ENCODE results near the gene COL6A1. TPM values are rescaled to one million over a fixed set of nuclear protein-coding genes. Genes with fewer than 3 reads are reported as not detected.

COL6A1 gene
- total RNA-seq, 1 experiment from 2014 or later: 33.4 TPM

- Histone ChIP-seq H3K4me3 (ENCODE audit: low read depth, low read length) (no peak overlapping the region), H3K27me3 (replicated peaks; ENCODE audit: control insufficient read depth, insufficient read depth, low read length) (no peaks in the 10 kb centered on the region), H3K9me3 (peaks cover 8% of the 10 kb centered on the region; the same call in 1 of the 2 replicates), H3K36me3 (ENCODE audit: control insufficient read depth, insufficient read depth, low read length) (no peaks in the 10 kb centered on the region), H3K4me1 (peaks cover 27% of the 10 kb centered on the region)
- Mint-ChIP-seq H3K4me1 (ENCODE audit: low read depth, unreplicated experiment) (peaks cover 21% of the 10 kb centered on the region), H3K9me3 (ENCODE audit: unreplicated experiment) (peaks cover 13% of the 10 kb centered on the region), H3K27ac (ENCODE audit: unreplicated experiment) (no peak overlapping the region), H3K27me3 (ENCODE audit: insufficient read depth, unreplicated experiment) (no peaks in the 10 kb centered on the region), H3K4me3 (ENCODE audit: unreplicated experiment) (no peak overlapping the region), H3K36me3 (ENCODE audit: insufficient read depth, unreplicated experiment) (no peaks in the 10 kb centered on the region)
- no TSS peak for BruUV-seq (replicated peaks)
- ChIA-PET POLR2A (no interaction called here), CTCF (no interaction called here)
- no peak for DNase-seq
- TF ChIP-seq, protein P1, sequence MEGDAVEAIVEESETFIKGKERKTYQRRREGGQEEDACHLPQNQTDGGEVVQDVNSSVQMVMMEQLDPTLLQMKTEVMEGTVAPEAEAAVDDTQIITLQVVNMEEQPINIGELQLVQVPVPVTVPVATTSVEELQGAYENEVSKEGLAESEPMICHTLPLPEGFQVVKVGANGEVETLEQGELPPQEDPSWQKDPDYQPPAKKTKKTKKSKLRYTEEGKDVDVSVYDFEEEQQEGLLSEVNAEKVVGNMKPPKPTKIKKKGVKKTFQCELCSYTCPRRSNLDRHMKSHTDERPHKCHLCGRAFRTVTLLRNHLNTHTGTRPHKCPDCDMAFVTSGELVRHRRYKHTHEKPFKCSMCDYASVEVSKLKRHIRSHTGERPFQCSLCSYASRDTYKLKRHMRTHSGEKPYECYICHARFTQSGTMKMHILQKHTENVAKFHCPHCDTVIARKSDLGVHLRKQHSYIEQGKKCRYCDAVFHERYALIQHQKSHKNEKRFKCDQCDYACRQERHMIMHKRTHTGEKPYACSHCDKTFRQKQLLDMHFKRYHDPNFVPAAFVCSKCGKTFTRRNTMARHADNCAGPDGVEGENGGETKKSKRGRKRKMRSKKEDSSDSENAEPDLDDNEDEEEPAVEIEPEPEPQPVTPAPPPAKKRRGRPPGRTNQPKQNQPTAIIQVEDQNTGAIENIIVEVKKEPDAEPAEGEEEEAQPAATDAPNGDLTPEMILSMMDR (IDR thresholded peaks at IDR 0.05; ENCODE audit: insufficient read depth in 1 of 2, low read depth in 1 of 2, low read length in 1 of 2, severe bottlenecking in 1 of 2, unreplicated experiment in 1 of 2): no peak
- intact Hi-C loops (cut with micrococcal nuclease; ENCODE audit: unreplicated experiment): loop anchor here (10.0 kb wide), 1 partner anchor 54 kb away; no protein-coding TSS in a partner anchor
Observed at GRCh38 chr21:46028573-46029091, 47.1 kb downstream of the COL6A1 start.

- H3K27me3 ChIP-seq (replicated peaks; ENCODE audit: control insufficient read depth, insufficient read depth, low read length): no peaks in the 10 kb centered on the region
- peaks cover 8% of the 10 kb centered on the region; the same call in 1 of the 2 replicates for H3K9me3 ChIP-seq
- DNase-seq: no peak
- intact Hi-C loops (cut with micrococcal nuclease; ENCODE audit: unreplicated experiment): loop anchor here (10.0 kb wide), 1 partner anchor 55 kb away; no protein-coding TSS in a partner anchor
- POLR2A ChIA-PET: interaction anchor here (0.7 kb wide), 1 partner anchor 101 kb away, joined by 4 read pairs; no protein-coding TSS in a partner anchor
- H3K4me3 ChIP-seq (ENCODE audit: low read depth, low read length): no peak overlapping the region
- H3K4me1 ChIP-seq: peaks cover 19% of the 10 kb centered on the region
- Mint-ChIP-seq H3K9me3 (ENCODE audit: unreplicated experiment) (peaks cover 13% of the 10 kb centered on the region), H3K4me3 (ENCODE audit: unreplicated experiment) (no peak overlapping the region), H3K36me3 (ENCODE audit: insufficient read depth, unreplicated experiment) (no peaks in the 10 kb centered on the region), H3K27ac (ENCODE audit: unreplicated experiment) (no peak overlapping the region), H3K4me1 (ENCODE audit: low read depth, unreplicated experiment) (peaks cover 17% of the 10 kb centered on the region), H3K27me3 (ENCODE audit: insufficient read depth, unreplicated experiment) (no peaks in the 10 kb centered on the region)
- TF ChIP-seq, protein P1 (IDR thresholded peaks at IDR 0.05; ENCODE audit: insufficient read depth in 1 of 2, low read depth in 1 of 2, low read length in 1 of 2, severe bottlenecking in 1 of 2, unreplicated experiment in 1 of 2): no peak
- CTCF ChIA-PET: no interaction called here
- H3K36me3 ChIP-seq (ENCODE audit: control insufficient read depth, insufficient read depth, low read length): no peaks in the 10 kb centered on the region
- BruUV-seq (replicated peaks): no TSS peak
Observed at GRCh38 chr21:46029186-46029924, 47.8 kb downstream of the COL6A1 start.

DNA sequence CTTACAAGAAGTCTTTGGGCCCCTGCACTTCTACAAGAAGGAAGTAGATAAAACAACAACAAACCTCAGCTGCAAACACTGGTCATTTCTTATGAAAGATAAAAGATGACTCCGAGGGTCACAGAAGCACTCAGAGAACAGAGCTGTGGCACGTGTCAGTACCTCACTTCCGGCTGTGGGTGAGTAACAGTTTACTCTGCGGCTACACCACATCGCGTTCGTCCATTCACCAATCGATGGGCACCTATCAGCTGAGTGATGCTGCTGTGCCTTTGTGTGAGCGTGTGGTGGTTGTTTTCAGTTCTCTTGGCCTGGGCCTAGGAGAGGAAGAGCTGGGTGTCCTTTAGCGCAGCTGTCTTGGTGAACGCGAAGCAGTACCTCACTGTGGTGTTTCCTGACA, 49.9 kb downstream of the COL6A1 start:
- Mint-ChIP-seq H3K9me3 (ENCODE audit: unreplicated experiment) (peaks cover 13% of the 10 kb centered on the region), H3K27me3 (ENCODE audit: insufficient read depth, unreplicated experiment) (no peaks in the 10 kb centered on the region), H3K36me3 (ENCODE audit: insufficient read depth, unreplicated experiment) (no peaks in the 10 kb centered on the region), H3K4me1 (ENCODE audit: low read depth, unreplicated experiment) (no peaks in the 10 kb centered on the region), H3K4me3 (ENCODE audit: unreplicated experiment) (no peak overlapping the region), H3K27ac (ENCODE audit: unreplicated experiment) (no peak overlapping the region)
- ChIA-PET POLR2A (no interaction called here), CTCF (no interaction called here)
- no peak overlapping the region for H3K4me3 ChIP-seq (ENCODE audit: low read depth, low read length)
- H3K36me3 ChIP-seq (ENCODE audit: control insufficient read depth, insufficient read depth, low read length): no peaks in the 10 kb centered on the region
- no peaks in the 10 kb centered on the region for H3K27me3 ChIP-seq (replicated peaks; ENCODE audit: control insufficient read depth, insufficient read depth, low read length)
- DNase-seq: no peak
- H3K4me1 ChIP-seq: 0 out of 2 replicates have a peak, but pooled peaks cover 4% of the 10 kb centered on the region
- intact Hi-C loops (cut with micrococcal nuclease; ENCODE audit: unreplicated experiment): no loop called here
- H3K9me3 ChIP-seq: peaks cover 8% of the 10 kb centered on the region; the same call in 1 of the 2 replicates
- BruUV-seq (replicated peaks): no TSS peak
- TF ChIP-seq, protein P1 (IDR thresholded peaks at IDR 0.05; ENCODE audit: insufficient read depth in 1 of 2, low read depth in 1 of 2, low read length in 1 of 2, severe bottlenecking in 1 of 2, unreplicated experiment in 1 of 2): no peak

Data from Caco-2 (cell line).